GM21447 (cell line): ENCODE data around the gene C19orf25.

Source experiments
- ATAC-seq: cut with Tn5 transposase; IDR thresholded peaks from one replicate; pipeline ENCODE4 v1.9.1; 2021; ENCODE audit not compliant: unreplicated experiment

C19orf25 gene

GRCh38 chr19:1496714-1497577 is 17.9 kb upstream of the C19orf25 start:
- ATAC-seq = no peak

GRCh38 chr19:1495799-1496713 is 17.0 kb upstream of the C19orf25 start:
- no peak for ATAC-seq

- no peak for ATAC-seq
These were observed 16.2 kb upstream of the C19orf25 start for GRCh38 chr19:1495051-1495798.

GRCh38 chr19:1494115-1494815 is 15.2 kb upstream of the C19orf25 start:
- ATAC-seq = no peak

- ATAC-seq = no peak
These were observed 13.5 kb upstream of the C19orf25 start for GRCh38 chr19:1492474-1493006.

- no peak for ATAC-seq
These were observed 12.8 kb upstream of the C19orf25 start for GRCh38 chr19:1491849-1492170.

GRCh38 chr19:1491114-1491848 is 12.3 kb upstream of the C19orf25 start, which contains the start of gene REEP6:
TSS of gene REEP6 (plus strand) at chr19:1491181. CDS start at chr19:1491270, 89 bp downstream.
- ATAC-seq = no peak

- ATAC-seq = peak; percentile 86
These were observed 11.5 kb upstream of the C19orf25 start, which contains the start of gene PCSK4 for GRCh38 chr19:1490311-1491113. TSS of gene PCSK4 (minus strand) at chr19:1490350. CDS start at chr19:1490346, 4 bp downstream.

GRCh38 chr19:1489463-1490310 is 10.7 kb upstream of the C19orf25 start:
- ATAC-seq = no peak

- ATAC-seq = no peak
These were observed 9.2 kb upstream of the C19orf25 start for GRCh38 chr19:1488282-1488601.

- no peak for ATAC-seq
These were observed 8.7 kb upstream of the C19orf25 start for GRCh38 chr19:1487576-1488281.

- no peak for ATAC-seq
These were observed 7.9 kb upstream of the C19orf25 start for GRCh38 chr19:1486720-1487575.

- ATAC-seq = no peak
These were observed 5.0 kb upstream of the C19orf25 start for GRCh38 chr19:1483979-1484428.

- no peak for ATAC-seq
These were observed 4.3 kb upstream of the C19orf25 start for GRCh38 chr19:1483131-1483978.

- ATAC-seq = no peak
These were observed 3.5 kb upstream of the C19orf25 start for GRCh38 chr19:1482361-1483130.
